HepG2 (cell line): ENCODE results near the gene SEMA7A.

ENCODE experiments used
- HOXA9 ChIP-seq: sonication (generic); formaldehyde crosslinking; IDR thresholded peaks from 2 replicates; pipeline ENCODE4 v1.8.1; 2022; ENCODE audit warnings: missing genetic modification reagents, mild to moderate bottlenecking, moderate library complexity, borderline replicate concordance
- TARDBP ChIP-seq: sonication (generic); formaldehyde crosslinking; IDR thresholded peaks from 2 replicates; pipeline ENCODE4 v1.8.0; 2022; ENCODE audit warnings: mild to moderate bottlenecking, missing genetic modification reagents
- TF ChIP-seq, protein P1 (sequence below): sonication (generic); formaldehyde crosslinking; IDR thresholded peaks from 2 replicates; pipeline ENCODE4 v1.5.0; 2020; ENCODE audit warnings: missing genetic modification reagents
- TF ChIP-seq, protein P2 (sequence below): sonication (generic); formaldehyde crosslinking; IDR thresholded peaks from 2 replicates; pipeline ENCODE4 v1.5.0; 2020; ENCODE audit warnings: mild to moderate bottlenecking, missing genetic modification reagents, moderate library complexity
- TF ChIP-seq, protein P3 (sequence below): sonication (generic); formaldehyde crosslinking; IDR thresholded peaks from 2 replicates; pipeline ENCODE4 v1.4.0; 2020; ENCODE audit warnings: low read depth, mild to moderate bottlenecking, missing genetic modification reagents

DNA sequence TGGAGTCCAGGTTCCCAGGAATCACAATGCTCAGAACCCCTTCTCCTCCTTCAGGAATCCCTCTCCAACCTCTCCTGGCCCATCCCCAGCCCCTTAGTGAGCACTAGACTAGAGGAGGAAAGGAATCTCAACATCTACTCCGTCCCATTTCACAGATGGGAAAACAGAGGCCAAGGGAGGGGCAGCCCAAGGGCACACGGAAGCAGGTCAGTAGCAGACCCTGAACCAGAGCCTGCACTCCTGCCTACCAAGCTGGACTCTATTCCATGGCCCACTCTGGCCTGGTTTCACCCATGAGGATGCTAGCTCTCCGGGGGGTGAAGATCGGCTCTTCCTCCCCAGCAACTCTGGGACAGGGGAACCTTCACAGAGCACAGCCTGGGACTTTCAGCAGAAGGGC is 14.3 kb downstream of the SEMA7A start:
- TF ChIP-seq HOXA9 (CRISPR knock-in tag) (no peak), TARDBP (CRISPR knock-in tag) (no peak)
- TF ChIP-seq, protein P1, sequence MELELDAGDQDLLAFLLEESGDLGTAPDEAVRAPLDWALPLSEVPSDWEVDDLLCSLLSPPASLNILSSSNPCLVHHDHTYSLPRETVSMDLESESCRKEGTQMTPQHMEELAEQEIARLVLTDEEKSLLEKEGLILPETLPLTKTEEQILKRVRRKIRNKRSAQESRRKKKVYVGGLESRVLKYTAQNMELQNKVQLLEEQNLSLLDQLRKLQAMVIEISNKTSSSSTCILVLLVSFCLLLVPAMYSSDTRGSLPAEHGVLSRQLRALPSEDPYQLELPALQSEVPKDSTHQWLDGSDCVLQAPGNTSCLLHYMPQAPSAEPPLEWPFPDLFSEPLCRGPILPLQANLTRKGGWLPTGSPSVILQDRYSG (CRISPR knock-in tag), result no peak
- TF ChIP-seq, protein P2, sequence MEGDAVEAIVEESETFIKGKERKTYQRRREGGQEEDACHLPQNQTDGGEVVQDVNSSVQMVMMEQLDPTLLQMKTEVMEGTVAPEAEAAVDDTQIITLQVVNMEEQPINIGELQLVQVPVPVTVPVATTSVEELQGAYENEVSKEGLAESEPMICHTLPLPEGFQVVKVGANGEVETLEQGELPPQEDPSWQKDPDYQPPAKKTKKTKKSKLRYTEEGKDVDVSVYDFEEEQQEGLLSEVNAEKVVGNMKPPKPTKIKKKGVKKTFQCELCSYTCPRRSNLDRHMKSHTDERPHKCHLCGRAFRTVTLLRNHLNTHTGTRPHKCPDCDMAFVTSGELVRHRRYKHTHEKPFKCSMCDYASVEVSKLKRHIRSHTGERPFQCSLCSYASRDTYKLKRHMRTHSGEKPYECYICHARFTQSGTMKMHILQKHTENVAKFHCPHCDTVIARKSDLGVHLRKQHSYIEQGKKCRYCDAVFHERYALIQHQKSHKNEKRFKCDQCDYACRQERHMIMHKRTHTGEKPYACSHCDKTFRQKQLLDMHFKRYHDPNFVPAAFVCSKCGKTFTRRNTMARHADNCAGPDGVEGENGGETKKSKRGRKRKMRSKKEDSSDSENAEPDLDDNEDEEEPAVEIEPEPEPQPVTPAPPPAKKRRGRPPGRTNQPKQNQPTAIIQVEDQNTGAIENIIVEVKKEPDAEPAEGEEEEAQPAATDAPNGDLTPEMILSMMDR (CRISPR knock-in tag), result no peak
- TF ChIP-seq, protein P3, sequence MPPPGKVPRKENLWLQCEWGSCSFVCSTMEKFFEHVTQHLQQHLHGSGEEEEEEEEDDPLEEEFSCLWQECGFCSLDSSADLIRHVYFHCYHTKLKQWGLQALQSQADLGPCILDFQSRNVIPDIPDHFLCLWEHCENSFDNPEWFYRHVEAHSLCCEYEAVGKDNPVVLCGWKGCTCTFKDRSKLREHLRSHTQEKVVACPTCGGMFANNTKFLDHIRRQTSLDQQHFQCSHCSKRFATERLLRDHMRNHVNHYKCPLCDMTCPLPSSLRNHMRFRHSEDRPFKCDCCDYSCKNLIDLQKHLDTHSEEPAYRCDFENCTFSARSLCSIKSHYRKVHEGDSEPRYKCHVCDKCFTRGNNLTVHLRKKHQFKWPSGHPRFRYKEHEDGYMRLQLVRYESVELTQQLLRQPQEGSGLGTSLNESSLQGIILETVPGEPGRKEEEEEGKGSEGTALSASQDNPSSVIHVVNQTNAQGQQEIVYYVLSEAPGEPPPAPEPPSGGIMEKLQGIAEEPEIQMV, result no peak
